ENCODE data around the gene TBCC.
A peak's percentile ranks its signal among the peaks of the same experiment; 100 is the strongest.

The TBCC gene

GRCh38 chr6:42745640-42746462 is at the start of gene TBCC:
TSS of gene TBCC (minus strand) at chr6:42746103. CDS start at chr6:42746073, 30 bp downstream.
- peak; percentile 89 for DNase-seq

GRCh38 chr6:42795651-42796050 is 49.7 kb upstream of the TBCC start:
- DNase-seq, result no peak

- no peak for DNase-seq
Observed at GRCh38 chr6:42791706-42792320, 45.9 kb upstream of the TBCC start.

- DNase-seq, result no peak
Observed at GRCh38 chr6:42790549-42791181, 44.8 kb upstream of the TBCC start.

GRCh38 chr6:42788671-42789070 is 42.8 kb upstream of the TBCC start:
- DNase-seq, result no peak

GRCh38 chr6:42787063-42787472 is 41.2 kb upstream of the TBCC start:
- DNase-seq, result no peak

GRCh38 chr6:42786525-42786985 is 40.7 kb upstream of the TBCC start:
- no peak for DNase-seq

GRCh38 chr6:42784717-42785498 is 39.0 kb upstream of the TBCC start:
- DNase-seq, result no peak

- DNase-seq, result no peak
Observed at GRCh38 chr6:42783876-42784642, 38.2 kb upstream of the TBCC start.

GRCh38 chr6:42783177-42783875 is 37.4 kb upstream of the TBCC start:
- peak; percentile 71 for DNase-seq

- peak; percentile 74 for DNase-seq
Observed at GRCh38 chr6:42782689-42783176, 36.8 kb upstream of the TBCC start.

- peak; percentile 62 for DNase-seq
Observed at GRCh38 chr6:42781796-42782688, 36.1 kb upstream of the TBCC start, which contains the start of gene BICRAL. TSS of gene BICRAL (plus strand) at chr6:42782052. CDS start at chr6:42822023, 39,971 bp downstream.

- DNase-seq, result no peak
Observed at GRCh38 chr6:42781546-42781795, 35.6 kb upstream of the TBCC start.

- DNase-seq, result no peak
Observed at GRCh38 chr6:42779521-42779920, 33.6 kb upstream of the TBCC start.

GRCh38 chr6:42778122-42778521 is 32.2 kb upstream of the TBCC start:
- no peak for DNase-seq

GRCh38 chr6:42777126-42777822 is 31.4 kb upstream of the TBCC start:
- DNase-seq, result no peak

GRCh38 chr6:42774821-42775487 is 29.1 kb upstream of the TBCC start:
- peak; percentile 26 for DNase-seq

- no peak for DNase-seq
Observed at GRCh38 chr6:42774201-42774600, 28.3 kb upstream of the TBCC start.

GRCh38 chr6:42771741-42772100 is 25.8 kb upstream of the TBCC start:
- DNase-seq, result no peak

Measured in activated CD4-positive, alpha-beta T cell treated with anti-CD3 and anti-CD28 coated beads for 1 hour (primary cell).